ENCODE results near the gene PTPRG. TPM values are rescaled to one million over a fixed set of nuclear protein-coding genes. Genes with fewer than 3 reads are reported as not detected.

The PTPRG gene
- polyA plus RNA-seq, 3 donors: not detected

- Mint-ChIP-seq H3K4me1 (no peaks in the 10 kb centered on the region), H3K27me3 (ENCODE audit: low read depth in 3 of 3) (no peaks in the 10 kb centered on the region), H3K9me3 (peaks cover 0 to 7% (median 3%) of the 10 kb centered on the region in 7 donors), H3K4me3 (no peak overlapping the region), H3K27ac (no peak overlapping the region), H3K36me3 (no peaks in the 10 kb centered on the region)
- Histone ChIP-seq H3K9me3 (replicated peaks in 1 of 2; ENCODE audit: control insufficient read depth in 1 of 2, insufficient read depth in 1 of 2, low read length in 2 of 2) (no peaks in the 10 kb centered on the region), H3K9ac (ENCODE audit: insufficient read depth, low read length, poor library complexity, severe bottlenecking) (no peak overlapping the region), H3K79me2 (ENCODE audit: insufficient read depth, low read length) (no peaks in the 10 kb centered on the region), H2AFZ (ENCODE audit: insufficient read depth, low read depth, low read length, poor library complexity, severe bottlenecking) (no peak overlapping the region), H4K20me1 (ENCODE audit: insufficient read depth, low read length) (no peaks in the 10 kb centered on the region), H3K4me1 (ENCODE audit: control insufficient read depth in 1 of 2, insufficient read depth in 2 of 2, low read length in 2 of 2) (no peaks in the 10 kb centered on the region), H3K27ac (ENCODE audit: low read depth in 1 of 2, low read length in 2 of 2) (no peak overlapping the region), H3K36me3 (replicated peaks in 1 of 2; ENCODE audit: control insufficient read depth in 1 of 2, insufficient read depth in 2 of 2, low read length in 2 of 2) (no peaks in the 10 kb centered on the region), H3K4me3 (replicated peaks in 1 of 3; ENCODE audit: low read depth in 2 of 3, low read length in 3 of 3) (no peak overlapping the region), H3K27me3 (ENCODE audit: control insufficient read depth in 2 of 2, insufficient read depth in 2 of 2, low read length in 2 of 2) (no peaks in the 10 kb centered on the region), H3K4me2 (replicated peaks; ENCODE audit: extremely low read depth, low read length, poor library complexity, severe bottlenecking) (no peak overlapping the region)
- intact Hi-C loops (cut with micrococcal nuclease): no loop called here
- TF ChIP-seq CTCF (IDR thresholded peaks at IDR 0.05): no peak
- DNase-seq: no peak
- WGBS (ENCODE audit: insufficient coverage): 90% methylated on average over 7 of the region's 8 CpGs
These were observed 430.3 kb downstream of the PTPRG start for GRCh38 chr3:61991706-61992105.

- intact Hi-C loops (cut with micrococcal nuclease): no loop called here
- Histone ChIP-seq H4K20me1 (ENCODE audit: insufficient read depth, low read length) (no peaks in the 10 kb centered on the region), H3K27me3 (ENCODE audit: control insufficient read depth in 2 of 2, insufficient read depth in 2 of 2, low read length in 2 of 2) (no peaks in the 10 kb centered on the region), H3K4me2 (replicated peaks; ENCODE audit: extremely low read depth, low read length, poor library complexity, severe bottlenecking) (no peak overlapping the region), H2AFZ (ENCODE audit: insufficient read depth, low read depth, low read length, poor library complexity, severe bottlenecking) (no peak overlapping the region), H3K4me1 (ENCODE audit: control insufficient read depth in 1 of 2, insufficient read depth in 2 of 2, low read length in 2 of 2) (no peaks in the 10 kb centered on the region), H3K27ac (ENCODE audit: low read depth in 1 of 2, low read length in 2 of 2) (no peak overlapping the region), H3K9me3 (replicated peaks in 1 of 2; ENCODE audit: control insufficient read depth in 1 of 2, insufficient read depth in 1 of 2, low read length in 2 of 2) (peaks cover 0 to 5% of the 10 kb centered on the region in 2 donors), H3K9ac (ENCODE audit: insufficient read depth, low read length, poor library complexity, severe bottlenecking) (no peak overlapping the region), H3K4me3 (replicated peaks in 1 of 3; ENCODE audit: low read depth in 2 of 3, low read length in 3 of 3) (no peak overlapping the region), H3K36me3 (replicated peaks in 1 of 2; ENCODE audit: control insufficient read depth in 1 of 2, insufficient read depth in 2 of 2, low read length in 2 of 2) (no peaks in the 10 kb centered on the region), H3K79me2 (ENCODE audit: insufficient read depth, low read length) (no peaks in the 10 kb centered on the region)
- Mint-ChIP-seq H3K27me3 (ENCODE audit: low read depth in 3 of 3) (no peaks in the 10 kb centered on the region), H3K9me3 (peaks cover 4 to 8% (median 6%) of the 10 kb centered on the region in 7 donors), H3K36me3 (no peaks in the 10 kb centered on the region), H3K27ac (no peak overlapping the region), H3K4me3 (no peak overlapping the region), H3K4me1 (no peaks in the 10 kb centered on the region)
- no peak for DNase-seq
- no CpG with 5 or more reads among the region's 1 CpG for WGBS (ENCODE audit: insufficient coverage)
- no peak for TF ChIP-seq CTCF (IDR thresholded peaks at IDR 0.05)
These were observed 435.0 kb downstream of the PTPRG start for GRCh38 chr3:61996366-61996765.
